ENCODE data around the gene CFAP100. TPM values are rescaled to one million over a fixed set of nuclear protein-coding genes. Genes with fewer than 3 reads are reported as not detected.

Gene CFAP100
- total and polyA plus RNA-seq, 9 of the 15 experiments (the other 6 are each of a cell fraction or from before 2014, with no cell fraction given): not detected

DNA sequence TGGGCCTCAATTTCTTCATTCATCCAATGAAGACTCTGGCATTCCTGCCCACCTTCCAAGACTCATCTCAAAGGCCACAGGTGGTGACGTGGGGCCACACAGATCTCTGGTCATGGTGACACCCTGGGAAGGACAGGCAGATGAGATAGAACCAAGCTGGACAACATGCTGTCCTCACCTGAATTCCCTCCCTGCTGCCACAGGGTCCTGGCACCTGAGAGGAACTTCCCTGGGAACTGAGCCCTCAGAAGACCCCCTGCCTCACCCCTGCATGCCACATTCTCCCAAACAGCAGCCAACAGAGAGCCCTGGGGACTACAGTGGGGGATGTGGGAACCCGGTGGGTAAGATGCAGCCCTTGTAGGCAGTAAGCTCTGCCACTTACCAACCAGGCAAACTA lies 48.2 kb upstream of the CFAP100 start:
- no peaks in the 10 kb centered on the region for H3K79me2 ChIP-seq (ENCODE audit: control insufficient read depth, insufficient read depth, low read length)
- POLR2A ChIA-PET: no interaction called here
- H3K9me1 ChIP-seq (ENCODE audit: control insufficient read depth, insufficient read depth, low read length): no peaks in the 10 kb centered on the region
- DNase-seq (ENCODE audit: extremely low read depth in 1 of 4, low spot score in 3 of 4) (no peak), ATAC-seq (no peak), FAIRE-seq (no peak)
- in situ Hi-C loops (cut with MboI) (no loop called here), intact Hi-C loops (cut with micrococcal nuclease) (no loop called here)
- WGBS (ENCODE audit: insufficient coverage, low coverage, missing lambda C conversion rate): 39% methylated on average over 2 of the region's 2 CpGs
- H4K20me1 ChIP-seq (replicated peaks; ENCODE audit: control insufficient read depth, insufficient read depth, low read length): no peaks in the 10 kb centered on the region
- CTCF ChIA-PET (ENCODE audit: low intra/inter-chr PET ratio): no interaction called here
- no peak overlapping the region for H2AFZ ChIP-seq (ENCODE audit: low read depth, low read length)
- no peak overlapping the region for H3K9ac ChIP-seq (ENCODE audit: insufficient read depth in 1 of 2, low read depth in 2 of 2, low read length in 2 of 2)
- no peaks in the 10 kb centered on the region for H3K27me3 ChIP-seq (ENCODE audit: control insufficient read depth in 2 of 2, insufficient read depth in 2 of 2, low read length in 2 of 2)
- H3K4me1 ChIP-seq (replicated peaks in 1 of 2; ENCODE audit: control insufficient read depth in 2 of 2, insufficient read depth in 2 of 2, low read length in 2 of 2): peaks cover 0 to 3% of the 10 kb centered on the region in 2 experiments; a peak in 2 of 5 replicates
- no peaks in the 10 kb centered on the region for H3K36me3 ChIP-seq (ENCODE audit: control insufficient read depth, insufficient read depth, low read length)
- H3K9me3 ChIP-seq (replicated peaks; ENCODE audit: control insufficient read depth, insufficient read depth, low read depth, low read length): no peaks in the 10 kb centered on the region
- no TSS peak for BruUV-seq (replicated peaks)
- H3K4me3 ChIP-seq: no peak overlapping the region
- no peak overlapping the region for H3K27ac ChIP-seq (ENCODE audit: extremely low read depth, low read depth, low read length)
- H3K4me2 ChIP-seq (ENCODE audit: insufficient read depth, low read length): no peak overlapping the region
- TF ChIP-seq ZNF551 (CRISPR knock-in tag; IDR thresholded peaks at IDR 0.05): no peak
- TF ChIP-seq POLR3A (IDR thresholded peaks at IDR 0.05; ENCODE audit: borderline replicate concordance, extremely low read depth, insufficient read depth, insufficient read length): no peak
- no peak for TF ChIP-seq NFIC (IDR thresholded peaks at IDR 0.05)
- no peak for TF ChIP-seq KLF6 (CRISPR knock-in tag; IDR thresholded peaks at IDR 0.05; ENCODE audit: borderline replicate concordance)
- TF ChIP-seq RBFOX2 (IDR thresholded peaks at IDR 0.05; ENCODE audit: low read depth, low read length): no peak
- TF ChIP-seq, protein P1, sequence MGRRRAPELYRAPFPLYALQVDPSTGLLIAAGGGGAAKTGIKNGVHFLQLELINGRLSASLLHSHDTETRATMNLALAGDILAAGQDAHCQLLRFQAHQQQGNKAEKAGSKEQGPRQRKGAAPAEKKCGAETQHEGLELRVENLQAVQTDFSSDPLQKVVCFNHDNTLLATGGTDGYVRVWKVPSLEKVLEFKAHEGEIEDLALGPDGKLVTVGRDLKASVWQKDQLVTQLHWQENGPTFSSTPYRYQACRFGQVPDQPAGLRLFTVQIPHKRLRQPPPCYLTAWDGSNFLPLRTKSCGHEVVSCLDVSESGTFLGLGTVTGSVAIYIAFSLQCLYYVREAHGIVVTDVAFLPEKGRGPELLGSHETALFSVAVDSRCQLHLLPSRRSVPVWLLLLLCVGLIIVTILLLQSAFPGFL (CRISPR knock-in tag; IDR thresholded peaks at IDR 0.05): no peak
- TF ChIP-seq, protein P2, sequence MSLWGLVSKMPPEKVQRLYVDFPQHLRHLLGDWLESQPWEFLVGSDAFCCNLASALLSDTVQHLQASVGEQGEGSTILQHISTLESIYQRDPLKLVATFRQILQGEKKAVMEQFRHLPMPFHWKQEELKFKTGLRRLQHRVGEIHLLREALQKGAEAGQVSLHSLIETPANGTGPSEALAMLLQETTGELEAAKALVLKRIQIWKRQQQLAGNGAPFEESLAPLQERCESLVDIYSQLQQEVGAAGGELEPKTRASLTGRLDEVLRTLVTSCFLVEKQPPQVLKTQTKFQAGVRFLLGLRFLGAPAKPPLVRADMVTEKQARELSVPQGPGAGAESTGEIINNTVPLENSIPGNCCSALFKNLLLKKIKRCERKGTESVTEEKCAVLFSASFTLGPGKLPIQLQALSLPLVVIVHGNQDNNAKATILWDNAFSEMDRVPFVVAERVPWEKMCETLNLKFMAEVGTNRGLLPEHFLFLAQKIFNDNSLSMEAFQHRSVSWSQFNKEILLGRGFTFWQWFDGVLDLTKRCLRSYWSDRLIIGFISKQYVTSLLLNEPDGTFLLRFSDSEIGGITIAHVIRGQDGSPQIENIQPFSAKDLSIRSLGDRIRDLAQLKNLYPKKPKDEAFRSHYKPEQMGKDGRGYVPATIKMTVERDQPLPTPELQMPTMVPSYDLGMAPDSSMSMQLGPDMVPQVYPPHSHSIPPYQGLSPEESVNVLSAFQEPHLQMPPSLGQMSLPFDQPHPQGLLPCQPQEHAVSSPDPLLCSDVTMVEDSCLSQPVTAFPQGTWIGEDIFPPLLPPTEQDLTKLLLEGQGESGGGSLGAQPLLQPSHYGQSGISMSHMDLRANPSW (CRISPR knock-in tag; IDR thresholded peaks at IDR 0.05): no peak
- TF ChIP-seq, protein P3, sequence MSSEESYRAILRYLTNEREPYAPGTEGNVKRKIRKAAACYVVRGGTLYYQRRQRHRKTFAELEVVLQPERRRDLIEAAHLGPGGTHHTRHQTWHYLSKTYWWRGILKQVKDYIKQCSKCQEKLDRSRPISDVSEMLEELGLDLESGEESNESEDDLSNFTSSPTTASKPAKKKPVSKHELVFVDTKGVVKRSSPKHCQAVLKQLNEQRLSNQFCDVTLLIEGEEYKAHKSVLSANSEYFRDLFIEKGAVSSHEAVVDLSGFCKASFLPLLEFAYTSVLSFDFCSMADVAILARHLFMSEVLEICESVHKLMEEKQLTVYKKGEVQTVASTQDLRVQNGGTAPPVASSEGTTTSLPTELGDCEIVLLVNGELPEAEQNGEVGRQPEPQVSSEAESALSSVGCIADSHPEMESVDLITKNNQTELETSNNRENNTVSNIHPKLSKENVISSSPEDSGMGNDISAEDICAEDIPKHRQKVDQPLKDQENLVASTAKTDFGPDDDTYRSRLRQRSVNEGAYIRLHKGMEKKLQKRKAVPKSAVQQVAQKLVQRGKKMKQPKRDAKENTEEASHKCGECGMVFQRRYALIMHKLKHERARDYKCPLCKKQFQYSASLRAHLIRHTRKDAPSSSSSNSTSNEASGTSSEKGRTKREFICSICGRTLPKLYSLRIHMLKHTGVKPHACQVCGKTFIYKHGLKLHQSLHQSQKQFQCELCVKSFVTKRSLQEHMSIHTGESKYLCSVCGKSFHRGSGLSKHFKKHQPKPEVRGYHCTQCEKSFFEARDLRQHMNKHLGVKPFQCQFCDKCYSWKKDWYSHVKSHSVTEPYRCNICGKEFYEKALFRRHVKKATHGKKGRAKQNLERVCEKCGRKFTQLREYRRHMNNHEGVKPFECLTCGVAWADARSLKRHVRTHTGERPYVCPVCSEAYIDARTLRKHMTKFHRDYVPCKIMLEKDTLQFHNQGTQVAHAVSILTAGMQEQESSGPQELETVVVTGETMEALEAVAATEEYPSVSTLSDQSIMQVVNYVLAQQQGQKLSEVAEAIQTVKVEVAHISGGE (CRISPR knock-in tag; IDR thresholded peaks at IDR 0.05): no peak
- no peak for TF ChIP-seq MTF1 (CRISPR knock-in tag; IDR thresholded peaks at IDR 0.05; ENCODE audit: borderline replicate concordance)
- no peak for TF ChIP-seq NEUROD1 (IDR thresholded peaks at IDR 0.05; ENCODE audit: borderline replicate concordance, low read depth, low read length, partially characterized antibody)
- no peak for TF ChIP-seq SMAD1 (IDR thresholded peaks at IDR 0.05; ENCODE audit: low read depth, low read length, partially characterized antibody)
- TF ChIP-seq, protein P4, sequence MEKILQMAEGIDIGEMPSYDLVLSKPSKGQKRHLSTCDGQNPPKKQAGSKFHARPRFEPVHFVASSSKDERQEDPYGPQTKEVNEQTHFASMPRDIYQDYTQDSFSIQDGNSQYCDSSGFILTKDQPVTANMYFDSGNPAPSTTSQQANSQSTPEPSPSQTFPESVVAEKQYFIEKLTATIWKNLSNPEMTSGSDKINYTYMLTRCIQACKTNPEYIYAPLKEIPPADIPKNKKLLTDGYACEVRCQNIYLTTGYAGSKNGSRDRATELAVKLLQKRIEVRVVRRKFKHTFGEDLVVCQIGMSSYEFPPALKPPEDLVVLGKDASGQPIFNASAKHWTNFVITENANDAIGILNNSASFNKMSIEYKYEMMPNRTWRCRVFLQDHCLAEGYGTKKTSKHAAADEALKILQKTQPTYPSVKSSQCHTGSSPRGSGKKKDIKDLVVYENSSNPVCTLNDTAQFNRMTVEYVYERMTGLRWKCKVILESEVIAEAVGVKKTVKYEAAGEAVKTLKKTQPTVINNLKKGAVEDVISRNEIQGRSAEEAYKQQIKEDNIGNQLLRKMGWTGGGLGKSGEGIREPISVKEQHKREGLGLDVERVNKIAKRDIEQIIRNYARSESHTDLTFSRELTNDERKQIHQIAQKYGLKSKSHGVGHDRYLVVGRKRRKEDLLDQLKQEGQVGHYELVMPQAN (IDR thresholded peaks at IDR 0.05; ENCODE audit: borderline replicate concordance): no peak
- TF ChIP-seq HEY1 (CRISPR knock-in tag; IDR thresholded peaks at IDR 0.05; ENCODE audit: borderline replicate concordance): no peak

Data from K562 (cell line).